HS-27A (cell line): ENCODE measurements around the gene CDR2L.
A peak's percentile ranks its signal among the peaks of the same experiment; 100 is the strongest.
"Not testable (repeated sequence)": the region's sequence is repeated elsewhere in the genome, so short reads cannot be mapped to it uniquely, and the experiment has no call there.

Experiments used
- DNase-seq: peaks from one replicate; pipeline ENCODE4 v3.0.0-alpha.2; 2012; ENCODE audit warnings: low read depth, missing footprints

Gene CDR2L

DNA sequence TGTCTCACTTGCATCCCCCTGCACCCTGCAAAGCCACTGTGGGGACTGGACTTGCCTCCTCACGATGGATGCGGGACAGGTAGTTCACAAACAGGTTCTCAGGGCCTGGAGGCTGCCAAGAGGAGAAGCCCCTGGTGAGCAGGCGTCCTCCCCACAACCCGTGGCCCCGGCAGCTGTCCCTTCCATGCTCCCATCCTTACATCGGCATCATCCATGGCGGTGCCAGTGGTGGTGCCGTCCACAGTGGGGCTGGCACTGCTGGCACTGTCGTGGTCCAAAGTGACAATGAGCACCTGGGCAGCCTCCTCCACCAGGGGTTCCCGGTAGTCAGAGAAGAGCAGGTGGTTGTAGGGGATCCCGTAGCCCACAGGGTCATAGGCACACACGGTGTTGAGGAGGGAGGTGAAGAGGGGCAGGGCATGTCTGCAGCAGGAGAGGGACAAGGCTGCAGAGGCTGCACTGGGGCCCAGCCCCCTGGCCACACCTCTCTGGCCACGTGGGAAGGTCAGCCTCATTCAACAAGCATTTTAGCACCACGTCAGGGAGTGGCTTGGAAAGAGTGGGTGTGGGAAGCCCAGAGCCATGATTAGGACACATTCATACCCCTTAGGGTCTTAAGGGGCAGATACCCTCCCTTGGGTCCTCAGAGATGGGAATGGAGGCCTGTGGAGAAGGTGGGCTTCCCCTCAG is 27.5 kb upstream of the CDR2L start:
- no peak for DNase-seq

DNA sequence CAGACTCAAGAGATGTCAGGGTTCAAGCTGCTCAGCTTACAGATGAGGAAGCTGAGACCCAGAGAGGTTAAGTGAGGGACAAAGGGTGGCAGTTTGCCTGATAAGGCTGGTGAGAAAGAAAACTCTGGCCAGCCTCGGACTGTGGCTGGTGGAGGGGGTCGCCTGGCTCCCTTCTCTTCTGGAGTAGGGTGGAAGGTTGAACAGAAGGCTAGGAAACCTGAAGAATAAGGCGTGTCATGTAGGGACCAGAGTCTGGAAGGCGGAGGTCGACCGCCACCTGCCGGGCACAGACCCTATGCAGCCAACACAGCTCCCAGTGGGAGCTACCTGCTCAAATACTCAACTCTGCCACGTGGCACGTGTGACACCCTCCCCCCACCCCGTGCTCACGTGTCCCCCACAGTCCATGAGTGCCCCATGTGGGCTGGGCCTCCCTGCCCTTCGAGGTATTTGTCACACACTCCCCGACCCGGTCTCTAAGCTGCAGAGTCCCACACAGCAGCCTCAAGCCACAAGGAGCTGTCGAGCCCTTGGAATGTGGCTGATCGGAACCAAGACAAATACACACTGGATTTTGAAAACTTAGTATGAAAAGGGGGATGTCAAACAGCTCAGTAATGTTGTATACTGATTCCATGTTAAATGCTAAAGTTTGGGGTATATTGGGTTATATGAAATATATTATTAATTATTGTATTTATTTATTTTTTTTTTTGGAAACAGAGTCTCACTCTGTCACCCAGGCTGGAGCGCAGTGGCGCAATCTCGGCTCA is 26.7 kb upstream of the CDR2L start:
- DNase-seq: no peak

DNA sequence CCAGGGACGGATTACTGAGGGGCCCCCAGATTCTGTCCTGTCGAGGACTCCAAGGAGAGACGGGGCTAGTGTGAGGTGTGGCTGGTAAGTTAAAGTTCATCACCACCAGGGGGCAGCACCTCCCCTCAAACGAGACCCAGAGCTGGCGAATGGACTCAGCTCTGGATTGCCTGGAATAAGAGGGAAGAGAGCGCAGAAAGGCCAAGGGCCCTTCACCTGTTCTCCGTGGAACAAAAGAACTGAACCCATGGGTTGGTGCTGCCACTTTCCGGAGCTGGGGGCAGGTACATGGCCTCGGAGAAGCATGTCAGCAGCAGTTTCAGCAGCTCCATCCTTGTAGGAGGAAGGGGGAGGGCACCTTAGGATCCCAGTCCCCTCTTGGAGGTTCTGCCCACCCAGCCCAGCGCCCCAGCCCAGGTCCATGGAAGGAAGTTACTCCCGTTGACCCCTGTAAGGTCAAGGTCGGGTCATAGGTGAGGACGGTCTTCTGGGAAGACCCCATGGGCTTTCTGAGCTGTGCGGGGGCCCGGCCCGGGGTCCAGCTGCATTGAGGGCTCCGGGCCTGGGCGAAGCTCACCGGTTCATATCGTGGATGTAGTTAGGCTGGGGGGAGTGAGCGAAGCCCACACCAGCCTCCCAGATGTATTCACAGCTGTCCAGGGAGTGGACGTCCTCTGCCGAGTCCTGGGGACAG is 25.6 kb upstream of the CDR2L start:
- peak; percentile 24 for DNase-seq

DNA sequence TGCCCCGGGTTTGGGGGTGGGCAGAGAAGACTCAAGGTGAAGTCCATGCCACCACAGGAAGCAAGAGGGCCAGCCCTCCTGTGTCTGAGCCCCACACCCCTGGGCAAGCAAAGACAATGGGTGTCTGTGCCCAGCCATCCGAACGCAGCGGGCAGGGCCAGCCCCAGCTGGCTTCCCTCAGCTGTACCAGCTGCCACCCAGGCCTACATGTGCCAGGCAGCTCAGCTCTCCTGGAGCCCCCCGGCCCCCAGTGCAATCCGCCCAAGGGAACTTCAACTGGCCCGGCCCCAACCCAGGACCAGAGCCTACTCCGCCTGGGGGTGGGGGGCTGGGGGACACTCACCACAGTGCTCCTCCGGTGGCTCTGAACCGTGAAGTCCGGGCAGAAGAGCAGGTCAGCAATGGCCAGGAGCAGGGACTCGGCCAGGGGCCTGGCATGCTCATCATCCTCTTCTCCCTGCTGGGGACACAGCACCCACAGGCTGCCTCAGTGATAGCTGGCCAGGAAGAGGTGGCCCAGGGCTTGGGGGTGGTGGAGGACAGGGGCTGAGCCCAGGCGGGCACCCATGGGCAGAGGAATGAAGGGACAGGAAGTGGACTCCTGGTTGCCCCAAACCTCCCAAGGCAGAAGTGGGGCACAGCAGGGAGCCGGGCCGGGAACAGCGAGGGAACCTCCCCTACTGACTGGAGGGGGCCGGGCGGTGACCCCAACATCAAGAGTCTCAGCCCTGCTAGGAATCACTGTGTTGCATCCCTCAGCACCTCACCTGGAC is 24.6 kb upstream of the CDR2L start:
- no peak for DNase-seq

DNA sequence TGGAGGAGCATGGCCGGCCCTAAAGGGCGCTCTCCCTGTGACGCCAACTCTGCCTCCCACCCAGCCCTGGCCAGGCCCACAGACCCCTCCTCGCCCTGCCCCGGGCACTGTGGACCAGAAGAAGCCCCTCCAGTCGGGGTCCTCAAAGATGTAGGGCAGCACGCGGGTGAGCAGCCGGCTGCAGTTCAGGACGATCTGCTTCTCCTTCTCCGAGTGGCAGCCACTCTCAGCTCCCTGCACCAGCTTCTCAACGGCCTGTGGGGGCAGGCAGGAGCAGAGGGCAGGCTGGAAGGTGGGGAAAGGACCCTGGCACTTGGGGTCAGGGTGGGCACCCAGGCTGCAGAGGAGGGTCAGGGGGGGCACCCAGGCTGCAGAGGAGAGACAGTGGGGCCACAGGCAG is 23.8 kb upstream of the CDR2L start:
- no peak for DNase-seq

DNA sequence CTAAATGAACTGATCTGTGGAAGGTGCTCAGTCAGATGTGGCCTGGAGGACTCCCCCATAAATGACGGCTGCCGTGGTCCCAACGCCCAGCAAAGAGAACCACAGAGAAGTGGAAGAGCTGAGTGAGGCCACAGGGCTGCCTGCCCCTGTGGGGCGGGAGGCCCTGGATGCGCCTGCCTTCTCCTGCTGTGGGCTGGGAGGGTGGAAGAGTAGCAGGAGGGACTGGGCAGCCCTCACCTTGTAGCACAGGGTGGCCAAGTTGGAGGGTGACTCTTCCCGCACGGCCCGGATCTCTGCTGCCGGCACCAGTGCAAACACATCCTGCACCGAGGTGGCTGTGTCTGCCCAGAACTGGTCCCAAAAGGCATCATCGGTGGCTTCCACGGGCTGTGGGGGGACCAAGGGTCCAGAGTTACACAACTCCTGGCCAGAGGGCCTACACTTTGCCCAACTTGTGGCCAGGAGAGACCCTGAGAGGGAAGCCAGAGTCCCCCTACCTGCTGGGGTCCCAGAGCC is 23.1 kb upstream of the CDR2L start:
- DNase-seq: no peak

DNA sequence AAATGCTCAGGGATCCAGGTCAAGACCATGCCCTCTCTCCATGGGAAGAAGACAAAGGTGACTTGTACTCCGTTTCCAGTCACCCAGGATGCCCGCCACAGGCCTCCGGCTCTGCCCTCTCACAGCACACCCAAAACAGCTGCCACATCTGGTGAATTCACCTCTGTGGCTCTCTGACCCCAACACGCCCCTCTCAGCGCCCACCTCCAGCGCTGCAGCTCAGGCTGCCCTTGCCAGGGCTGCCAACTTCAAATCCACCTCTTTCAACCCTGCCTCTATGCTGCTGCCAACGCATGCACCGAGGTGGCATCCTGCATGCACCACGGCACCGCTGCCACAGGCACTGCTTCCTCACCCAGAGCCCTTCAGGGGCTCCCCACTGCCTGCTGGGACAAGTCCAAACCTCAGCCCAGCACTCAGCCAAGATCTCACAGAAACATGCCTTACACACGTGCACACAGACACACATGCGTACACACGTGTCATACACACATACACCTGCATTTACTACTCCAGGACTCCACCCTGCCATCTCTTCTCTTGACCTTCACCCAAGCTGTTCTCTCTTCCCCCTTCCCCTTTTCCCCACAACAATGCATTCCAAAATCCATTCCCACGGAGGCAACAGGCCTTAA is 22.3 kb upstream of the CDR2L start:
- DNase-seq: no peak

DNA sequence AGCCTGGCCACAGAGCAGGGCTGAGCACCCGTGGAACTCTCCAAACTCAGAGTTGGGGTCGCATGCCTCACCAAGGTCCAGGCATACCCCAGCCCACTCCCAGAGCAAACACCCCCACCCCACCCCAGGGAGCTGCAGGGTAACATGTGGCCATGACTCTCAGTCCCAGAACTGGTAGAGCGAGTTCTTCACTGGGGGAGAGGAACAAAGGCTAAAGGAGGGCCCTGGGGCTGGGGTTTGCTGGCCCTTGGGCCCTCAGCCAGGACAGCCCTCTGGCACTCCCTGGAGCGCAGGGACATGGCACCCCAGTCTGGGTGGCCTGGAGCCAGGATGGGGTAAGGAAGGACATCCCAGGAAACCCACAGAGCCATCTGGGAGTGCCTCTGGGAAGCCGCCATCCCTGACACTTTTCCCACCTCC is 19.1 kb upstream of the CDR2L start:
- no peak for DNase-seq

DNA sequence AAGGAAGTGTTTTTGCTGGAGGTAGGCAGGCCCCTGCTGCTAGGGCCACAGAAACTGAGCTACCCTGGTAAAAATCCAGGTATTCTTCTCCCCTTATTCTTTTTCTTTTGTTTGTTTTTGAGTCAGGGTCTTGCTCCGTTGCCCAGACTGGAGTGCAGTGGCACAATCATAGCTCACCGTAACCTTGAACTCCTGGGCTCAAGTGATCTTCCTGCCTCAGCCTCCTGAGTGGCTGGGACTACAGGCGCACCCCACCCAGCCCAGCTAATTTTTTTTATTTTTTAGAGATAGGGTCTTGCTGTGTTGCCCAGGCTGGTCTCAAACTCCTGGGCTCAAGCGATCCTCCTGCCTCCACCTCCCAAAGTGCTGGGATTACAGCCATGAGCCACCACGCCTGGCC is 17.9 kb upstream of the CDR2L start:
- not testable (repeated sequence) for DNase-seq

DNA sequence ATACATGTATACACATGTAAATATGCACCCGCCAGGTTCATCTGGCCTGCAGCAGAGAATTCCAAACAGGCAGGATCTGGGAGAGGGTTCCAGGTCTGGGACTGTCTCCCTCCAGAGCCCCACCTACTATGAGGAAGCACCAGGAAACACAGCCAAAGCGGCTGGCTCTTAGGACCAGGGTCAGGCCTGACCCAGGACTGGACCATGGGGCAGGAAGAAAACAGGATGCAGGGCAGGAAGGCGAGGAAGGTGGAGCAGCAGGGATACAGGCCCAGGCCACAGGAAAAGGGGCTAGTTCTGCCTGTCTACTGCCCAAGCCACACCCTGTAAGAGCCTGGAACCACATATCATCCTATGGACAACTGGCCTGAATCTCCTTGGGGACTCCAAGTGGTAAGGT is 17.0 kb upstream of the CDR2L start:
- DNase-seq: no peak

DNA sequence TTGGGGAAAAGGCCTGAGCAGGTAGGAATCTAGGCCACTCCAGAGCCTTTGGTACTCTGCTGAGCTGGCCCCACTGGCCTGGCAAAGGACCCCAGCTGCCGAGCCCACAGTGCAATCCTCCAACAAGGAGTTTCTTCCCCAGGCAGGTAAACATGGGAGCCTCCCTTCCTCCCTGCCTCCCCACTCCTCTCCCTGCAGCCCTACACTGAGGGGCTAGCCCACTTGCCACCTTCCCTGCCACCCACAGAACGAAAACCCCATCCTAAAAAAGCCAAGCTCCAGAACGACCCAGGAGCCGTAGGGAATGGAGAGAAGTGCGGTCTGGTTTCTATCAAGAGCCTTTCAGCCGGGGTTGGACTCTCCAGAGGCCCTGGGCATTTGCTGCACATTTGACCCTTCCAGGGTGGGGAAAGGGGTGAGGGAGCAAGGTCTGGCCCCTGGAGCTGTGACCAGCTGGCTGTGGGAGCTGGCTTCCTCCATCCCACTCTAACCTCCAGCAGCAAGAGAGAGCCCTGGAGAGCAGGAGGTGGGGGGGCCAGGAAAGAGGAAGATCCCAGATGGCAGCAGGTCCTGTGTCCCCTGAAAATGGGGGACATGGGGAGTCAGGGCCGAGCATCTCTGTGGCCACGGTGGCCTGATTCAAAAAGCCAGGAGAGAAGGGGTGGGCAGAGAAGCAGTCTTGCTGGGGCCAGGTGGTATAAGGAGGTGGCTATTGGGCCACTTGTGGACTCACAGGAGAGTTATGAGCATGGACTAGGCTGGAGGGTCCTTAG is 16.2 kb upstream of the CDR2L start:
- DNase-seq: no peak

DNA sequence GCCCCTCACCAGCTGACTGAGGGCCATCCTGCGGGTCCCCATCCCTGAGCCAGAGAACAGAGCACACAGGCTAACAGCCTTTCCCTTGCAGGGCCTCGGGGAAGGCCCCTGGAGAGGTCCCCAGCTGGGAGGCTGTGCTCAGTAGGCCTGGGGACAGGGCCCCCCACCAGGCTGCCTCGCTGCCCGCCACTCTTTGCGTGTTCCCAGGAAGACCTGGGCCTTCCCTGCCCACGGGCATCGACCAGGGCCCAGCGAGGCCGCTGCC is 15.7 kb upstream of the CDR2L start:
- no peak for DNase-seq

DNA sequence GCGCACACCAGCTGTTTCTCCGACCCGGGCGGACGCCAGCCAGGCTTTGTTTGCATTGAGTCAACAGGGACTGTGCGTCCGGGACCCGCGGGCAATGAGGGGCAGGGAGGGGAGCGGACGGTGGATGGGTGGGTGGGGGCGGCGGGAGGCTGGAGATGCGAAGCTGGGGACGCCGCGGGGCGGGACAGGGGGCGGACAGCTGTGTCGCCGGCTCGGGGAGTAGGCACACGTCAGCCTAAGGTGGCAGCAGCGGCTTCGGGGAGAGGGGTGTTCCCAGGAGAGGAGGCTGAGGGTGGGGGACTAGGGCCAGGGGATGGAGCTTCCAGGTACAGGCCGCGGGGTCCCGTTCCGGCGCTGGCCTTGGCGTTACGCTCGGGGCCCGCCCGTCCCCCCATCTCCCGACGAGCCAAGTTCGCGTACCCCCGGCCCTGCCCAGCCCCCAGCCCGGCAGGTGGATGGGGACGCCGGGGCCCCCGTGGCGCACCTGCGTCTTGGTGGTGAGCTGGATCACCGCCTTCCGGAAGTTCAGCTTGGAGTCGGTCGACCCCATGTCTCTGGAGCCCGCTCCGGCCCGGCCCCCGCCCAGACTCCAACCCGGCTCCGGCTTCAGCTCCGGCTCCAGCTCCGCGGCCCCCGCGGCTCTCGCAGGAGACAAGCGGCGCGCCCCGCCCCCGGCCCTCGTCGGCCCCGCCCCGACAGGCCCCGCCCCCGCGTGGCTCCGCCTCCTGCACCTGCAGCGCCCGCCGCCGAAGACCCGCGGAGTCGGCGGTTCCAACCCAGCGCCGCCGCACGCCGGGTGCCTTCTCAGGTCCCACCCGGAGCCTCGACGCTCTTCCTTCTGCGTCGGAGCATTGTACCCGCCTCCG is 15.1 kb upstream of the CDR2L start, which contains the start of gene HID1:
Gene HID1 (minus strand): TSS at position 653 of the 866 bp plus-strand sequence. CDS start 103 bp downstream, at position 550.
- no peak for DNase-seq

DNA sequence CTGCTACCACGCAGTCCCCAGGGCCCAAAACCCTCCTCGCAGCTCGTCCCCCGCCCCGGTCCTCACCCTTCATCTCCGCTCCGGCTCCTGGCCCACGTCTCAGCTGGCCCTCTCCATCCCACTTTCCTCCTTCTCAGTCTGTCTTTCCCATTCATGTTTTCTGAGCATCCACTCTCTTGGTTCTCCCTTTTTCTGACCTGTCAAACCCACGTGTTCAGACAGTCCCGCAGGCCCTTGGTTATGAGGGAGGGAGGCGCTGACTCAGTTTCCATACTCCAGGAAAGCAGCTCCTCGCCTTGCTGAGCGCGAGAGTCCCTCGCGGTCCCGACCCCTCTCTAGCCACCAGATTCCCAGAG is 14.5 kb upstream of the CDR2L start:
- no peak for DNase-seq

DNA sequence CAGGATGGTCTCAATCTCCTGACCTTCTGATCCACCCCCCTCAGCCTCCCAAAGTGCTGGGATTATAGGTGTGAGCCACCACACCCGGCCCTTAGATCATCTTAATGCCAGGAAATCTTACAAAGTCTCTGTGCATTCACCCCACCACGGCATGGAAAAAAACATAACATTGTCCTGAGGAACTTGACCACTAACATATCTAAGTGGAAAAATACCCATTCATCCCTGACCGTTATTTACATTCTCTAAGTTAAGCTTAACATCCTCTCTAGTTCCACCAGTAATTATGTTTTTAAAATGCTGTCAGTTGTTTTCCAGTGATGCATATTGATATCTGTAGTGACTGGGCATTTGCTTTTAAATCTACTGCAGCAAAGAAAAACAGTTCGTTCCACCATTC is 11.5 kb upstream of the CDR2L start:
- no peak for DNase-seq

DNA sequence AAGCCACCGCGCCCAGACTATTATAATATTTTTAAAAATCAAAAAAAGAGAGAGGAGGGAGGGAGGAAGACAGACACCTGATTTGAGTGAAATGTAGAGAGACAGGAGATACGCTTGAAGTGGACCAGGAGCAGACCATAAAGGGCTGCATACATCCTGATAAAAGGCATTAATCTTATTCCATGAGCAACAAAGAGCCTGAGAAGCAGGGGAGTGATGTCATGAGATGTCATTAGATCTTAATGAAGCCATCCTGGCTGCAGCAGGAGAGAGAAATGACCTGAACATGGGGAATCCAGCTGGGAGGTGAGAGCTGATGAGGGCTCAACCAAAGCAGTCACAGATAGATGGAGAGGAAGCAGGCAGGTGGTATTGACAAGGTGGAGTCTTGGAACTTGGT is 9.6 kb upstream of the CDR2L start:
- no peak for DNase-seq

DNA sequence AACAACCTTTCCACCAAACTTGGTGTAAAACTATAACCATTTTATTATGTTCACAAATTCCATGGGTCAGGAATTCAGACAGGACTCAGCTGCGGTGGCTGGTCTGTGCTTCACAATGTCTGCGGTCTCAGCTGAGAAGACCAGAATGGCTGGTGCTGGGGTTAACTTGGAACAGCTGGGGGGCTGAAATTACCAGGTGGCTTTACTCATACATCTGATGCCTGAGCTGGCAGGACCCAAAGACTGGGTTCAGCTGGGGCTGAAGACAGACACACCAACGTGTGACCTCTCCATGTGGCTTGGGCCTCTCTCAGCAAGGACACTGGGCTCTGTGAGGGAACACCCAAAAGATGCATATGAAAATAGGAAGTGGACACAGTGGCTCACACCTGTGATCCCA is 9.2 kb upstream of the CDR2L start:
- no peak for DNase-seq

DNA sequence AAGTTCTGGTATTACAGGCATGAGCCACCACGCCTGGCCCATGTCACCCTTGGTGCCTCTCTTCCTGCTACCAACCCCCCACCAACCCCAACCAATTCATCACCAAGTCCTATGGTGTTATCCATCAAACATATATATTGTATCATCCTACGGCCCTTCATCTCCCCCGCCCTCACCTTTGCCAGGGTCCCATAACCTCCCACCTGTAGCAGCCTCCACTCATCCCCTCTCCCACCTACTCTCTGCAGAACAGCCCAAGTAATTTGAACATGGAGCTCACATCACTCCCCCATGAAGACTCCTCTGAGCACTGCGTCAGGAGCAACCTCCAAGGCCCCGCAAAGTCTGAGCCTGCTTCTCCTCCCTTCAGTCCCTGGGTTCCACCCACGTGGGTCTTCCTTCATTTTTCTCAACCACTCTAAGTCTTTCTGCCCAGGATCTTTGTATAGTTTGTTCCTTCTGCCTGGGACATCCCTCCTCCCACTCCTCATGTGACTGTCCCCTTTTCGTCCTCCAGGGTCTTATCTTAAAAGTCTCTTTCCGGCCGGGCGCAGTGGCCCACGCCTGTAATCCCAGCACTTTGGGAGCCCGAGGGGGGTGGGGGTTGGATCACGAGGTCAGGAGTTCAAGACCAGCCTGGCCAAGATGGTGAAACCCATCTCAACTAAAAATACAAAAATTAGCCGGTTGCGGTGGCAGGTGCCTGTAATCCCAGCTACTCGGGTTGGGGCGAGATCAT is 7.9 kb upstream of the CDR2L start:
- DNase-seq: no peak

DNA sequence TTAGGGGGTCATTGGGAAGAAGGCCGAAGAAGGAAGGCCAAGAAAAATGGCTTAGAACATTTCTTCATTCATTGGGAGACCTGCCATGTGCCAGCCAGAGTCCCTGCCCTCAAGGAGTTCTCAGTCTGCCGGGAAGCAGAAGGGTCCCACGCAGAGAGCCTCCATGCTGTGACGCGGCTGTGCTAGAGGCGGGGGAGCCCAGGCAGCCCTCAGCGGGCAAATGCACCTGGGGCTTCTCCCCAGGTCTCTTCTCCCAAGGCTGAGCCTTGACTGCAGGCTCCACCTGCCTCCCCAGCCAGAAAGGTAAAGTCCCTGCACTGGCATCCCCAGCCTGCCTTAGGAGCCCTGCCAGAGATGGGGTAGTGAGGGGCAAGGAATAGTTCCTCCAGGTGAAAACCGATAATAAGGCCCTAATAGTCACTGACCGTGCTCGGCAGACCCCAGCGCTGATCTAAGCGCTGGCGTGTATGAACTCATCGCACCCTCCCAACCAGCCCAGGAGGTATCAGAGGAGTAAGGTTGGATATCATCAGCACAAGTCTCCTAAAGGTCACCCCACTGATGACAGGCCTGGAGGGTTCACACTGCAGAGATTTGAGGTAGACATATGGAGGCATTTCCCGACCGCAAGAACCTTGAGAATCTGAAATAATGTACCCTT is 6.0 kb upstream of the CDR2L start:
- DNase-seq: no peak
